Fibroblast of skin of right biceps (primary cell): ENCODE data around the gene CIB4.
"Not testable (repeated sequence)": the region's sequence is repeated elsewhere in the genome, so short reads cannot be mapped to it uniquely, and the experiment has no call there.

ENCODE experiments used
- DNase-seq: peaks from one replicate; pipeline ENCODE4 v3.0.0-alpha.2; 2013

CIB4 gene

GRCh38 chr2:26580151-26580550 lies 61.0 kb downstream of the CIB4 start:
- no peak for DNase-seq

- no peak for DNase-seq
Observed at GRCh38 chr2:26579723-26580040, 61.5 kb downstream of the CIB4 start.

GRCh38 chr2:26579025-26579722 lies 62.0 kb downstream of the CIB4 start:
- DNase-seq: no peak

GRCh38 chr2:26578581-26578980 lies 62.6 kb downstream of the CIB4 start:
- no peak for DNase-seq

- no peak for DNase-seq
Observed at GRCh38 chr2:26578113-26578458, 63.1 kb downstream of the CIB4 start.

GRCh38 chr2:26577442-26578112 lies 63.6 kb downstream of the CIB4 start:
- DNase-seq: peak; percentile 49

GRCh38 chr2:26576565-26577441 lies 64.4 kb downstream of the CIB4 start:
- no peak for DNase-seq

- DNase-seq: no peak
Observed at GRCh38 chr2:26575836-26576564, 65.2 kb downstream of the CIB4 start.

GRCh38 chr2:26574900-26575560 lies 66.1 kb downstream of the CIB4 start:
- DNase-seq: no peak

GRCh38 chr2:26574066-26574899 lies 66.9 kb downstream of the CIB4 start:
- DNase-seq: no peak

- DNase-seq: no peak
Observed at GRCh38 chr2:26573241-26573925, 67.8 kb downstream of the CIB4 start.

GRCh38 chr2:26572591-26572990 lies 68.6 kb downstream of the CIB4 start:
- no peak for DNase-seq

- no peak for DNase-seq
Observed at GRCh38 chr2:26571316-26571715, 69.8 kb downstream of the CIB4 start.

GRCh38 chr2:26570083-26570430 lies 71.1 kb downstream of the CIB4 start:
- no peak for DNase-seq

- DNase-seq: no peak
Observed at GRCh38 chr2:26569216-26570082, 71.7 kb downstream of the CIB4 start.

- no peak for DNase-seq
Observed at GRCh38 chr2:26568076-26568890, 72.9 kb downstream of the CIB4 start.

GRCh38 chr2:26567534-26567933 lies 73.6 kb downstream of the CIB4 start:
- DNase-seq: no peak

- DNase-seq: not testable (repeated sequence)
Observed at GRCh38 chr2:26566731-26567130, 74.4 kb downstream of the CIB4 start.

- no peak for DNase-seq
Observed at GRCh38 chr2:26566081-26566375, 75.1 kb downstream of the CIB4 start.
